A673 (cell line): ENCODE data around the gene NLRP1. TPM values are rescaled to one million over a fixed set of nuclear protein-coding genes. Genes with fewer than 3 reads are reported as not detected.
"Not testable (repeated sequence)": the region's sequence is repeated elsewhere in the genome, so short reads cannot be mapped to it uniquely, and the experiment has no call there.

Source experiments
- BruUV-seq: library from RNA; stranded (reverse); fragments of 400-500 nt; replicated peaks from 2 replicates; lab custom pipeline; 2021; lab: Mats Ljungman, UMichigan
- CTCF ChIA-PET: fragments of 300-600 bp; sonication (Branson Sonifier 250); formaldehyde crosslinking; loops from one replicate; lab custom pipeline; 2022; ENCODE audit warnings: antibody characterized with exemption; lab: Charles Lee
- POLR2A ChIA-PET: fragments of 300-600 bp; sonication (Branson Sonifier 250); formaldehyde crosslinking; loops from one replicate; lab custom pipeline; 2022; ENCODE audit warnings: antibody characterized with exemption; ENCODE audit not compliant: low non-redundant PET; lab: Charles Lee
- DNase-seq: peaks from one replicate; pipeline ENCODE4 v3.0.0-alpha.2; 2015; ENCODE audit warnings: low spot score
- H3K27ac ChIP-seq: fragments of 200-600 bp; sonication (generic); 2 replicates; pipeline ENCODE4 v1.5.1; 2016; ENCODE audit warnings: mixed run types, low read depth, mild to moderate bottlenecking, mixed read lengths, antibody characterized with exemption, low read length; ENCODE audit not compliant: poor library complexity, severe bottlenecking
- H3K27me3 ChIP-seq: fragments of 200-600 bp; sonication (generic); replicated peaks from 2 replicates; pipeline ENCODE4 v1.6.1; 2017; ENCODE audit warnings: mixed run types, low read depth, mild to moderate bottlenecking, mixed read lengths, antibody characterized with exemption, low read length; ENCODE audit not compliant: insufficient read depth, poor library complexity
- H3K36me3 ChIP-seq: fragments of 200-600 bp; sonication (generic); 2 replicates; pipeline ENCODE4 v1.6.1; 2016; ENCODE audit warnings: mixed run types, mild to moderate bottlenecking, mixed read lengths, antibody characterized with exemption, low read length; ENCODE audit not compliant: insufficient read depth, poor library complexity, severe bottlenecking
- H3K4me1 ChIP-seq: fragments of 200-600 bp; sonication (generic); 2 replicates; pipeline ENCODE4 v1.6.1; 2017; ENCODE audit warnings: mixed run types, mild to moderate bottlenecking, mixed read lengths, antibody characterized with exemption, low read length; ENCODE audit not compliant: insufficient read depth, poor library complexity, severe bottlenecking
- H3K4me3 ChIP-seq: fragments of 200-600 bp; sonication (generic); 2 replicates; pipeline ENCODE4 v1.5.1; 2016; ENCODE audit warnings: low read depth, mixed run types, mild to moderate bottlenecking, mixed read lengths, low read length; ENCODE audit not compliant: poor library complexity, severe bottlenecking
- H3K9me3 ChIP-seq: fragments of 200-600 bp; sonication (generic); 2 replicates; pipeline ENCODE4 v1.6.1; 2016; ENCODE audit warnings: mixed run types, low read depth, mild to moderate bottlenecking, mixed read lengths, antibody characterized with exemption, low read length; ENCODE audit not compliant: poor library complexity, severe bottlenecking
- EZH2 ChIP-seq: fragments of 200-600 bp; sonication (generic); IDR thresholded peaks from 2 replicates; pipeline ENCODE4 v1.6.1; 2017; ENCODE audit warnings: borderline replicate concordance, low read depth, mild to moderate bottlenecking, mixed read lengths, antibody characterized with exemption, low read length; ENCODE audit not compliant: poor library complexity, severe bottlenecking
- intact Hi-C: fragments of 100-400 bp; cut with micrococcal nuclease; formaldehyde crosslinking; loops from one replicate; pipeline ENCODE4 v1.10.0; 2022; ENCODE audit not compliant: unreplicated experiment
- total RNA-seq: library from RNA; stranded (reverse); gene quantifications from 2 replicates; pipeline ENCODE4 v1.2.3, GENCODE V29; 2021
- TF ChIP-seq, protein P1 (sequence below): fragments of 300-800, 200-600 bp; sonication (generic); conservative IDR thresholded peaks from 2 replicates; pipeline ENCODE4 v1.5.1; 2017; ENCODE audit warnings: low read depth, mild to moderate bottlenecking, antibody characterized with exemption, low read length, moderate library complexity, mixed read lengths

NLRP1 gene
- total RNA-seq, 1 experiment from 2014 or later, result 5.2 TPM

DNA sequence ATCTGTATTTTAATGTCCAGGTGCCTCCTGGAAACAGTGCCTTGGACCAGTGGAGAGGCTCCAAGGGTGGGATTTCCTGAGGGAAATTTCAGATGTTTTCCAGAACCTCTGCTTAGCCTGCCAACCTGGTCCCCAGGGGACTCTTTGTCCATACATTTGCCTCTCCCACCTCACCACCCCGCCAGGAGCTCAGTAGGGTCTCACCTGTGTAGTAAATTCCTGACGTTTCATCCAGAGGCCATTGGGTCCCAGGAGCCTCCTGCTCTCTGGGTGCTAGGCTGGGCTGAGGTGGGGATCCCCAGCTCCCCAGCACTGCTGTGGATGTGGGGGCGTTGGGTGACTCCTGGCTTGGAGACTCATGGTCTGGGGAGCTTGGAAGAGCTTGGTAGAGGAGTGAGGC is 2.7 kb downstream of the NLRP1 start:
- Histone ChIP-seq H3K9me3 (no peaks in the 10 kb centered on the region), H3K4me3 (no peak overlapping the region), H3K27me3 (no peaks in the 10 kb centered on the region), H3K27ac (no peak overlapping the region), H3K36me3 (no peaks in the 10 kb centered on the region), H3K4me1 (no peaks in the 10 kb centered on the region)
- no peak for DNase-seq
- no peak for TF ChIP-seq EZH2
- TF ChIP-seq, protein P1, sequence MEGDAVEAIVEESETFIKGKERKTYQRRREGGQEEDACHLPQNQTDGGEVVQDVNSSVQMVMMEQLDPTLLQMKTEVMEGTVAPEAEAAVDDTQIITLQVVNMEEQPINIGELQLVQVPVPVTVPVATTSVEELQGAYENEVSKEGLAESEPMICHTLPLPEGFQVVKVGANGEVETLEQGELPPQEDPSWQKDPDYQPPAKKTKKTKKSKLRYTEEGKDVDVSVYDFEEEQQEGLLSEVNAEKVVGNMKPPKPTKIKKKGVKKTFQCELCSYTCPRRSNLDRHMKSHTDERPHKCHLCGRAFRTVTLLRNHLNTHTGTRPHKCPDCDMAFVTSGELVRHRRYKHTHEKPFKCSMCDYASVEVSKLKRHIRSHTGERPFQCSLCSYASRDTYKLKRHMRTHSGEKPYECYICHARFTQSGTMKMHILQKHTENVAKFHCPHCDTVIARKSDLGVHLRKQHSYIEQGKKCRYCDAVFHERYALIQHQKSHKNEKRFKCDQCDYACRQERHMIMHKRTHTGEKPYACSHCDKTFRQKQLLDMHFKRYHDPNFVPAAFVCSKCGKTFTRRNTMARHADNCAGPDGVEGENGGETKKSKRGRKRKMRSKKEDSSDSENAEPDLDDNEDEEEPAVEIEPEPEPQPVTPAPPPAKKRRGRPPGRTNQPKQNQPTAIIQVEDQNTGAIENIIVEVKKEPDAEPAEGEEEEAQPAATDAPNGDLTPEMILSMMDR, result no peak
- ChIA-PET POLR2A (no interaction called here), CTCF (no interaction called here)
- no TSS peak for BruUV-seq
- intact Hi-C loops, result no loop called here

DNA sequence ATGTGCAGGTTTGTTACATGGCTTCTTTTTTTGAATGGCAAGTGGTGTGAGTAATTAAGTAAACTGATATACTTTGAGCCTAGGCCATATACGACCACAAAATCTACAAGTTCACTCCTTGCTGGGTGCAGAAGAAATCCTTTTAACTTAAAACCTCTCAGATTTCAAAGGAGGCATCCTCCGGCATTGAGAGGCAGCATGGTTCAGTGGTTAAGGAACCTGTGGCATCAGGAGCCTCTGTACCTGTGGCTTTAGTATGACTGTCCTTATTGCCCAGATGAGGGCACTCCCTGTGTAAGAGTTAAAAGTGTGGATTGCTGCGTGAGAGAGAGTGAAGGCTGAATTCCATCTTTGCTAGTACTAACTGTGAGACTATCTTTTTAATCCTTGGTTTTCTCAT is 3.3 kb downstream of the NLRP1 start:
- H3K36me3 ChIP-seq, result no peaks in the 10 kb centered on the region
- no peaks in the 10 kb centered on the region for H3K27me3 ChIP-seq
- H3K9me3 ChIP-seq, result no peaks in the 10 kb centered on the region
- no peak overlapping the region for H3K27ac ChIP-seq
- ChIA-PET POLR2A (no interaction called here), CTCF (no interaction called here)
- H3K4me1 ChIP-seq, result no peaks in the 10 kb centered on the region
- TF ChIP-seq, protein P1, result no peak
- TF ChIP-seq EZH2, result no peak
- intact Hi-C loops, result no loop called here
- H3K4me3 ChIP-seq, result no peak overlapping the region
- no TSS peak for BruUV-seq
- DNase-seq, result no peak

GRCh38 chr17:5580367-5580766 is 3.9 kb downstream of the NLRP1 start:
- ChIA-PET CTCF (no interaction called here), POLR2A (no interaction called here)
- TF ChIP-seq EZH2, result no peak
- TF ChIP-seq, protein P1, result no peak
- no peak for DNase-seq
- no TSS peak for BruUV-seq
- H3K4me1 ChIP-seq, result no peaks in the 10 kb centered on the region
- no peak overlapping the region for H3K27ac ChIP-seq
- no peak overlapping the region for H3K4me3 ChIP-seq
- no peaks in the 10 kb centered on the region for H3K9me3 ChIP-seq
- intact Hi-C loops, result no loop called here
- H3K36me3 ChIP-seq, result no peaks in the 10 kb centered on the region
- H3K27me3 ChIP-seq, result no peaks in the 10 kb centered on the region

GRCh38 chr17:5578768-5579167 is 5.5 kb downstream of the NLRP1 start:
- DNase-seq, intact Hi-C loops, H3K4me3 ChIP-seq, H3K9me3 ChIP-seq, POLR2A ChIA-PET, H3K27me3 ChIP-seq, H3K36me3 ChIP-seq, H3K27ac ChIP-seq, H3K4me1 ChIP-seq, BruUV-seq, CTCF ChIA-PET: not testable (repeated sequence)

DNA sequence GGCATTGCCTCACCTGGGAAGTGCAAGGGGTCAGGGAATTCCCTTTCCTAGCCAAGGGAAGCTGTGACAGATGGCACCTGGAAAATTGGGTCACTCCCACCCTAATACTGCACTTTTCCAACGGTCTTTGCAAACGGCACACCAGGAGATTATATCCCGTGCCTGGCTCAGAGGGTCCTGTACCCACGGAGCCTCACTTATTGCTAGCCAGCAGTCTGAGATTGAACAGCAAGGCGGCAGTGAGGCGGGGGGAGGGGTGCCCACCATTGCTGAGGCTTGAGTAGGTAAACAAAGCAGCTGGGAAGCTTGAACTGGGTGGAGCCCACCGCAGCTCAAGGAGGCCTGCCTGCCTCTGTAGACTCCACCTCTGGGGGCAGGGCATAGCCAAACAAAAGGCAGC is 11.3 kb downstream of the NLRP1 start:
- intact Hi-C loops, H3K4me3 ChIP-seq, DNase-seq, BruUV-seq, POLR2A ChIA-PET, H3K4me1 ChIP-seq, H3K36me3 ChIP-seq, CTCF ChIA-PET, H3K9me3 ChIP-seq, H3K27ac ChIP-seq: not testable (repeated sequence)
- peaks cover 14% of the 10 kb centered on the region for H3K27me3 ChIP-seq
